Muscle layer of duodenum (tissue), 2 donors: ENCODE data around the gene FOXI1.

ENCODE experiments used
- H3K27ac ChIP-seq: one replicate; pipeline ENCODE4 v1.7.0; 2013; ENCODE audit warnings: mild to moderate bottlenecking, low read length
- H3K27me3 ChIP-seq: one replicate; pipeline ENCODE4 v1.7.0; 2013; ENCODE audit warnings: low read depth, mild to moderate bottlenecking, control low read depth, low read length
- H3K36me3 ChIP-seq, 2 donors: one replicate each; pipeline ENCODE4 v1.7.0; 2013; ENCODE audit warnings: low read length in 2 of 2, control low read depth in 1 of 2, mild to moderate bottlenecking in 1 of 2; ENCODE audit not compliant: insufficient read depth in 2 of 2, control insufficient read depth in 1 of 2
- H3K4me1 ChIP-seq, 2 donors: one replicate each; pipeline ENCODE4 v1.7.0; 2013; ENCODE audit warnings: low read length in 2 of 2, mild to moderate bottlenecking in 2 of 2, control low read depth in 1 of 2, moderate library complexity in 1 of 2; ENCODE audit not compliant: insufficient read depth in 2 of 2, control insufficient read depth in 1 of 2
- H3K4me3 ChIP-seq, 2 donors: one replicate each; pipeline ENCODE4 v1.7.0; 2013; ENCODE audit warnings: low read length in 2 of 2, low read depth in 1 of 2, mild to moderate bottlenecking in 1 of 2
- H3K9me3 ChIP-seq, 2 donors: one replicate each; pipeline ENCODE4 v1.7.0; 2013; ENCODE audit warnings: low read length in 2 of 2, control low read depth in 1 of 2, mild to moderate bottlenecking in 1 of 2; ENCODE audit not compliant: control insufficient read depth in 1 of 2
- donor health status: healthy.

Gene FOXI1

GRCh38 chr5:170076211-170076610 is 29.5 kb upstream of the FOXI1 start:
- H3K27ac ChIP-seq, result no peak overlapping the region

GRCh38 chr5:170076739-170077138 is 29.0 kb upstream of the FOXI1 start:
- Histone ChIP-seq H3K36me3 (peaks cover 0 to 6% of the 10 kb centered on the region in 2 donors), H3K27me3 (no peaks in the 10 kb centered on the region)

More at GRCh38 chr5:170076211-170076610, 29.5 kb upstream of the FOXI1 start:
- Histone ChIP-seq H3K9me3 (no peaks in the 10 kb centered on the region), H3K4me1 (no peaks in the 10 kb centered on the region), H3K36me3 (peaks cover 0 to 6% of the 10 kb centered on the region in 2 donors), H3K4me3 (no peak overlapping the region), H3K27me3 (no peaks in the 10 kb centered on the region)

DNA sequence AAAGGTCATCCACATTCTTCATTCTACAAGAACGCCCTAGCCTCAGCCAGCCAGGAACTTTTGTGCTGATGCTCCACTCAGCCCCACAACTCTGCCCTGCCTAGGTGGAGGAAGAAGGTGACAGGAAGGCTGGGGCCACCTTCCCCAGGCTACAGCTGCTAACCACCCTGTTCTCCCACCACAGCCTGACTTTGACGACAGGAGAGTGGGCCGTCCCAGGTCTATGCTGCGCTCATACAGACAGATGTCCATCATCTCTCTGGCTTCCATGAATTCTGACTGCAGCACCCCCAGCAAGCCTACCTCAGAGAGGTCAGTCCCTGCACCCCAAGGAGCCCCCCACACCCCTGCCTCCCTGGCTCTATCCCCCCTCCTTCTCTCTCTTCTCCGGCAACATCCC is 28.2 kb upstream of the FOXI1 start:
- H3K36me3 ChIP-seq, result peaks cover 0 to 6% of the 10 kb centered on the region in 2 donors
- no peaks in the 10 kb centered on the region for H3K4me1 ChIP-seq

More at GRCh38 chr5:170076739-170077138, 29.0 kb upstream of the FOXI1 start:
- no peak overlapping the region for H3K4me3 ChIP-seq
- H3K9me3 ChIP-seq, result no peaks in the 10 kb centered on the region
- no peak overlapping the region for H3K27ac ChIP-seq
- no peaks in the 10 kb centered on the region for H3K4me1 ChIP-seq

GRCh38 chr5:170078458-170078857 is 27.2 kb upstream of the FOXI1 start:
- H3K4me3 ChIP-seq, result no peak overlapping the region
- H3K36me3 ChIP-seq, result peaks cover 0 to 6% of the 10 kb centered on the region in 2 donors

More for the DNA sequence above, 28.2 kb upstream of the FOXI1 start:
- H3K9me3 ChIP-seq, result no peaks in the 10 kb centered on the region
- no peak overlapping the region for H3K4me3 ChIP-seq
- H3K27ac ChIP-seq, result no peak overlapping the region
- no peaks in the 10 kb centered on the region for H3K27me3 ChIP-seq

DNA sequence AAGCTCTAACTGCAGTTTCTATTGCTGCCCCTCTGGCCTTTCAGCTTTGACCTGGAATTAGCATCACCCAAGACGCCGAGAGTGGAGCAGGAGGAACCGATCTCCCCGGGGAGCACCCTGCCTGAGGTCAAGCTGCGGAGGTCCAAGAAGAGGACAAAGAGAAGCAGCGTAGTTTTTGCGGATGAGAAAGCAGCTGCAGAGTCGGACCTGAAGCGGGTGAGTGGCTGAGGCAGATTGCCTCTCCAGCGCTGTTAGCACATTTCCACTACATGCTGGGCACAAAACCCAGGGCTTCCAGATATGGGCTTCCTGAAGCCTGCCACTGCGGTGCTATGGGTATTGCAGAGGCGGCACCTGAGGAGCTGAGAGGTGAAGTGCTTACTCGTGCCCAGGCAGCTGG is 26.8 kb upstream of the FOXI1 start:
- no peaks in the 10 kb centered on the region for H3K27me3 ChIP-seq
- H3K9me3 ChIP-seq, result no peaks in the 10 kb centered on the region
- H3K4me1 ChIP-seq, result no peaks in the 10 kb centered on the region
- no peak overlapping the region for H3K4me3 ChIP-seq
- H3K36me3 ChIP-seq, result peaks cover 0 to 6% of the 10 kb centered on the region in 2 donors
- no peak overlapping the region for H3K27ac ChIP-seq

More at GRCh38 chr5:170078458-170078857, 27.2 kb upstream of the FOXI1 start:
- H3K9me3 ChIP-seq, result no peaks in the 10 kb centered on the region
- H3K27me3 ChIP-seq, result no peaks in the 10 kb centered on the region
- no peaks in the 10 kb centered on the region for H3K4me1 ChIP-seq
- no peak overlapping the region for H3K27ac ChIP-seq

DNA sequence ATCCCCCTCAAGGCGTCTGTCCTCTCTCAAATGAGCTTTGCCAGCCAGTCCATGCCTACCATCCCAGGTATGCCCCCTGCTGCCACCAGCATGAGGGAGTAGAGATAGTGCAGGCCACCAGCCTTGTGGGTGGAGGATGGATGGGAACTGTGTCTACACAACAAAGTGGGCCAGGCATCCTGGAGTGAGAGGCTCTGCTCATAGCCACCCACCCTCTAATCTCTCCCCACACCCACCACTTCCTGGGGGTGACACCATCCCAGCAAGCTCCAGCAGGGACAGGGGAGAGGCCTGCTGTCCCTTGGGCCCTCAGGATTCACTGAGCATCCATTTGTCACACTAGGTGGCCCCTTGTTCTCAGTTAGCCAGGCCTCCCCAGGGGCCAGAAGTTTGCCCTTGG is 25.5 kb upstream of the FOXI1 start:
- Histone ChIP-seq H3K4me3 (no peak overlapping the region), H3K9me3 (no peaks in the 10 kb centered on the region), H3K4me1 (no peaks in the 10 kb centered on the region), H3K27me3 (no peaks in the 10 kb centered on the region), H3K27ac (no peak overlapping the region), H3K36me3 (peaks cover 0 to 6% of the 10 kb centered on the region in 2 donors)

GRCh38 chr5:170080786-170081445 is 24.8 kb upstream of the FOXI1 start:
- peaks cover 0 to 6% of the 10 kb centered on the region in 2 donors for H3K36me3 ChIP-seq
- H3K4me1 ChIP-seq, result no peaks in the 10 kb centered on the region
- H3K9me3 ChIP-seq, result no peaks in the 10 kb centered on the region
- H3K27me3 ChIP-seq, result no peaks in the 10 kb centered on the region
- H3K27ac ChIP-seq, result no peak overlapping the region
- no peak overlapping the region for H3K4me3 ChIP-seq

DNA sequence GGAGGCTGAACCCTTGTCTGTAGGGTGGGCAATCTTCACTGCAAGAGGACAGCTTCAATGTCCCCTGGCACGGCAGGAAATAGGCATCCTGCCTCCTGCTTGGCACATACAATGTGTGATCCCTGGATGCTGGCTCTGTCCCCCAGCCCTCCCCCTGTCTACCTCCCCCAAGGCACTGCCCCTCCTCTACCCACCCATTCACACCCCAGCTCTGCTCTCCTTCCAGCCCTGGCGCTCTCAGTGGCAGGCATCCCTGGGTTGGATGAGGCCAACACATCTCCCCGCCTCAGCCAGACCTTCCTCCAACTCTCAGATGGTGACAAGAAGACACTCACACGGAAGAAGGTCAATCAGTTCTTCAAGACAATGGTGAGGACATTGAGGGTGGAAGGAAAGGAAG is 24.1 kb upstream of the FOXI1 start:
- Histone ChIP-seq H3K36me3 (peaks cover 0 to 6% of the 10 kb centered on the region in 2 donors), H3K9me3 (no peaks in the 10 kb centered on the region), H3K4me3 (no peak overlapping the region)

DNA sequence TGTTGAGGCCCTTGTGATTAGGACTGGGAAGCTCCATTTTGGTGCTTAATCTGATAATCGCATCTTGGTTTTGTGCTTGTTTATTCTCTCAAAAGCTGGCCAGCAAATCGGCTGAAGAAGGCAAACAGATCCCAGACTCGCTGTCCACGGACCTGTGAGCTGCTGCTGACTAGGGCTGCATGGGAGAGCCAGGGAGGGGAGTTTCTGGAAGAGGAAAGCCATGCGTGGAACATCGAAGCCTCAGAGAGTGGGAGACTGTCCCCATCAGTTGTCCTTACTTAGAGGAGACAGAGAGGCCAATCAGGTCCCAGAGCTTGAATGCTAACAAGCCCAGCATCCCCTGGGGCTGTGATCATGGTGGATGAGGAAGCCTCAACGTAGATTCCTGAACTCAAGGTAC is 23.0 kb upstream of the FOXI1 start:
- no peaks in the 10 kb centered on the region for H3K9me3 ChIP-seq
- H3K4me1 ChIP-seq, result no peaks in the 10 kb centered on the region
- peaks cover 0 to 6% of the 10 kb centered on the region in 2 donors for H3K36me3 ChIP-seq
- no peaks in the 10 kb centered on the region for H3K27me3 ChIP-seq
- no peak overlapping the region for H3K27ac ChIP-seq
- H3K4me3 ChIP-seq, result no peak overlapping the region

More for the DNA sequence above, 24.1 kb upstream of the FOXI1 start:
- no peaks in the 10 kb centered on the region for H3K27me3 ChIP-seq
- H3K4me1 ChIP-seq, result no peaks in the 10 kb centered on the region
- no peak overlapping the region for H3K27ac ChIP-seq

DNA sequence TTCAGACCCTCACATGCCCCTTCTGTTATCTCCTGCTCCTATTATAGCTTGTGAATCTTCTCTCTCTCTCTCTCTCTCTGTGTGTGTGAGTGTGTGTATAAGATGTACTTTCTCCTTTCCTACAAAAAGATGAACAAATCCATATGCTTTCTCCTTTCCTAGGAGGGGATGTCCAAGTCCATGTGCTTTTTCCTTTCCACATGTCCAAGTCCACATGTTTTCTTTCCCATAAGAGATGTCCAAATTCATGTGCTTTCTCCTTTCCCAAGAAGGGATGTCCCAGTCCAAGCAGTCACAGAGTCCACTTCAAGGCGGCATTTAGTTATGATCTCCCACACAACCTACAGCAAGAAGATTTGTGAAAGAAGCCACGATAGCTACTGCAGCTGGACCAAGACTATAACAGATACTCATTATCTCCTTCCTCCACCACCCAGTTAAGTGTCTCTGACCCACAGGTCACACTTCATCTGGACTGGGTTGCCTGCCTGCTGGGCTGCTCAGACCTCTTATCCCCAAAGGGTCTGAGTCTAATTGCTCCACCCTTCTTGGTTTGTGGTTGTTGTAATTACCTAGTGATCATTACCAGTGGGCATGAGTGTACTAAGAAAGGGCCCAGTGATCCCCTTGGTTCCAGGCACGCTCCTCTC is 18.4 kb upstream of the FOXI1 start:
- H3K36me3 ChIP-seq, result no peaks in the 10 kb centered on the region
- H3K4me3 ChIP-seq, result no peak overlapping the region
- H3K27me3 ChIP-seq, result no peaks in the 10 kb centered on the region
- H3K9me3 ChIP-seq, result no peaks in the 10 kb centered on the region
- no peak overlapping the region for H3K27ac ChIP-seq
- no peaks in the 10 kb centered on the region for H3K4me1 ChIP-seq

DNA sequence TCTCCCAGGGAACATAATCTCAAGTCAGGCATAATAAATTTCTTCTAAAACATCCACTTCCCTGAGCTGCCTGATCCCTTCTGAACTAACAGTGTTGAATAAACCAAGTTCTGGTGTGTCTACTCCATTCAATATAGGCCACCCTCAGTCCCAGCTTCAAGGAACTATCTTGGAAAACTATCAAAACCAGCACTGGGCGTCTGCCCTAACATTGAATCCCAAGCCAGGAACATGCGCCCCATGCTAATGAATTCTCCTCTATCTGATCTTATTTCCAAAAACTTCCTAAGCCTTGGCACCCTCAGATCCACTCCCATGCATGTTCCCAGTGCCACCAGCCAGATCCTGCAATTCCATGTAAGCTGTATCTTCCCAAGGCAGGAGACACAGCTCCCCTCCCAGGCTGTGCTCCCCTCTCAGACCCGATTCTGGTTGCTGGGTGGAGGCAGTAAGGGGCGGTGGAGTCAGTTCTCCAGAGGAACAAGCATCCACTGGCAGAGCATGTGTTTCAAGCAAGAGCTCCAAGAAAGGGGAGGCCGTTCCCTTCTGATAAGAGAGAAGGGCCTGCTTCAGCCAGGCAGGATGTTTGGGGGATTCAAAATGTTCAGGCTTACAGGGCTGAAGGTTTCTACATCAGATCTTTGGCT is 13.1 kb upstream of the FOXI1 start:
- Histone ChIP-seq H3K36me3 (no peaks in the 10 kb centered on the region), H3K4me3 (no peak overlapping the region), H3K4me1 (no peaks in the 10 kb centered on the region), H3K9me3 (no peaks in the 10 kb centered on the region), H3K27ac (no peak overlapping the region), H3K27me3 (no peaks in the 10 kb centered on the region)
